ENCODE results near the gene DNLZ.

DNLZ gene

GRCh38 chr9:136314944-136315343, 48.6 kb downstream of the DNLZ start:
- no peak for DNase-seq

DNA sequence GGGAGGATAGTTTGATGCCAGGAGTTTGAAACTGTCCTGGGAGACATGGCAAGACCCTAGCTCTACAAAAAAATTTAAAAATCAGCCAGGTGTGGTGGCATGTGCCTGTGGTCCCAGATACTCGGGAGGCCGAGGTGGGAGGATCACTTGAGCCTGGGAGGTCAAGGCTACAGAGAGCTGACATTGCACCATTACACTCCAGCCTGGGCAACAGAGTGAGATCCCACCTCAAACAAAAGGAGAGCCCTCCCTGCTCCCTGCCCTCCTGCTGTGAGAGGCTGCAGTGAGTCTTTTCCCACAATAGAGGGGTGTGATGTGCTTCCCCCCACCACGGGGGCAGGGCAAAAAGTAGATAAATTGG, 49.5 kb downstream of the DNLZ start:
- DNase-seq: no peak

- DNase-seq: no peak
These were observed 50.2 kb downstream of the DNLZ start for GRCh38 chr9:136313111-136314055.

- peak; percentile 33 for DNase-seq
These were observed 51.1 kb downstream of the DNLZ start for GRCh38 chr9:136312436-136312835.

DNA sequence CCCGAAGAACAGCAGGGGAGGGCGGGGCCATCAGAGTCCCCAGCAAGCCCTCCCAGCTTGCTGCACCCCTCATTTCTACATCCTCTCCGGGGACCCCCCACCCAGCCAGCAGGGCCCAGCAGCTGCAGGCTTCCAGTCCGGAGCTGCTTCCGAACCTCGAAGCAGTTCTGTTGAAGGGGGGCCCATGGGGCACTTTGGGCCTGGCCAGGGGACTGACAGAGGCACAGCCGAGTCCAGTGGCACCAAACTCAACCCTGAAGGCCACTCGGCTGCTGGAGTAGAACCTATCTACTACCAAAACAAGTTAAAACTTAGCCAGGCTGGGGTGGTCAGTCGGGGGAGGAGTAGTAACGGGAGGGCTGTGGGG, 51.6 kb downstream of the DNLZ start:
- DNase-seq: no peak

DNA sequence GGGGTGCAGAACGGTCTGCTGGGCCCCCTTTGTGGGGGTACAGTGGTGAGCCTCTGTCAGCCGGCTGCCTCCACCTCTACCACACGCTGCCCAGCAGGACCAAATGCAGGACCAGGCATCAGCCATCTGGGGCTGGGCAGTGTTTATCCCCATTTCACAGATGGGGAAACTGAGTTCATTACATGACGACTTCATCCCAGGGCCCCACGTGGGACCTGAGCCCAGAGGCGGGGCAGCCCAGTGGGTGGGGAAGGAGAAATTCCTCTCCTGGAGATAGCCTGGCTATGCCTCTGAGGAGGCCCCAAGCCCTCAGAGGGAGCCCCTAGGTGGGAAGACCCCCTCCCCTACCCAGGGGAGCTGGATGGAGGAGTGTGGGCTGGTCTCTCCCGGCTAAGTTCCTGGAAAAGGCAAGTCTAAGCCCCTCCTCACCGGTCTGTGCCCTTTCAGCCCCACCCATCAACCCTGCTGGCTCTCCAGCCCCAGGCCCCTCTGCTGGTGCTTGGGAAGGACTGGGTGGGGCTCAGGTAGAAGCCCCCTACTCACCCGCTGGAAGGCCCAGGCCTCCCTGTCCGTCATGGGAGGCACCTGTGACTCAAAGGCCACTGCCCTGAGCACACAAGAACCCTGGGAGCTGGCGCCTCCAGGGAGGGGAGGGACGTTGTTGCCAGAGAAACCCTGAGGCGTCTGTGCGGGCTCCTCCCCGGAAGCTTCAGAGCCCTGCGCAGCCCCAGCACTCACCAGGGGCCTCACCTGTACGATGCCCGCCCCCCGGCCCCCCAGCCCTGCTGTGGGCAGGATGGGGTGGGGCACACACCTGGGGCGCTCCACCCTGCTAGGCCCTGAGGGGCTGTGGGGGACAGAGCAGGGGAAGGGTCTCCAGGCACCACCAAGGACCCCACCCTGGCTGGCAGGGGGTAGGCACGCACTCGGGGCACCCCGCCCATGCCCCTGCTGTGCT, 52.2 kb downstream of the DNLZ start:
- no peak for DNase-seq

DNA sequence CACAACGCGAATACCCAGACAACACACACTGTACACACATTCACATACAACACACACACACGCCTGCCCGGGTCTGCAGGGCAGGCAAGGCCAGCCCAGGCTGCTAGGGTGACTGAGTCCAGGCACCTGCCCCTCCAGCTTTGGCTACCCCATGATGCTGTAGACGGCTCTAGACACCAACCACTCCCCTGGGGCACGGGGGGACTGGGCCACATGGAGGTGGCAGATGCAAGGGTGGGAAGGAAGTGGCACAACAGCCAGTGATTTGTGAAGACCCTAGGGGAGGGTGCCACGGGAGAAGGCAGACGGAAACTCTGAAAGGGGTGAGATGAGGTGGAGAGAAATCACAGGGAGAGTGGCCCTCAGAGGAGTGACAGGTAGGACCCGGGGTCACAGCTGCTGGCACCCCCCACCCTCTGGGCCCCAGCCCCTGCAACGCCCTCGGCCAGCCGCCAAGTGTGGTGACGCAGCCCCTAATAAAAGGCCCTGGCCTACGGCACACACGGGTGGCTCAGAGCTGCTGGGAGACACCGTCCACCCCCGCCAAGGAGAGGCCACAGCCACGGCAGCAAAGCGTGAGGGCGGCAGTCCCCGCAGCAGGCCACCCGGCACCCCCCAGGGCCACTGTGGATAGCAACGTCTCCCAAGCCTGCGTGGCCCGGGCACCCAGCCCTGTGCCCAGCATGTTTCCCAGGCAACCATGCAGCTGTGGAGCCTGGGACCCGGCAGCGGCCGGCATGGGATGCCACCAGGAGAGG, 53.1 kb downstream of the DNLZ start:
- DNase-seq: no peak

DNA sequence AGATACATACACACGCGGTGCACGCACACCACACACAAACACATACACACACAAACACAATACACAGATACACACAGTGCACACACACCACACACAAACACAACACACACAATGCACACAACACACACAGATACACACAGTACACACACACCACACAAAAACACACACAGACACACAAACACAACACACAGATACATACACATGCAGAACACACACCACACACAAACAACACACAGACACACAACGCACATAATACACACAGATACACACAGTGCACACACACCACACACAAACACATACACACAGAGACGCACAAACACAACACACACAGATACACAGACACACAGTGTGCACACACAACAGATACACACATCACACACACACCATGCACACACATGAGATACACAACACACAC, 53.7 kb downstream of the DNLZ start:
- DNase-seq: no peak
